ENCODE measurements around the gene NPY5R. TPM values are rescaled to one million over a fixed set of nuclear protein-coding genes. Genes with fewer than 3 reads are reported as not detected.

NPY5R gene
- total and polyA plus RNA-seq, 9 donors, result 0.13 to 0.53 (median 0.31) TPM

GRCh38 chr4:163384434-163384833 is 40.7 kb downstream of the NPY5R start:
- no peaks in the 10 kb centered on the region for H3K4me1 ChIP-seq (ENCODE audit: control insufficient read depth, insufficient read depth, low read length)
- H3K27me3 ChIP-seq (ENCODE audit: control insufficient read depth, insufficient read depth, low read length), result no peaks in the 10 kb centered on the region
- H3K4me3 ChIP-seq (ENCODE audit: low read length), result no peak overlapping the region
- H3K36me3 ChIP-seq (ENCODE audit: control insufficient read depth, insufficient read depth, low read length), result no peaks in the 10 kb centered on the region
- H3K9me3 ChIP-seq (replicated peaks; ENCODE audit: control insufficient read depth, low read depth, low read length), result no peaks in the 10 kb centered on the region
- DNase-seq, result no peak
- H3K27ac ChIP-seq (ENCODE audit: low read length), result no peak overlapping the region
- WGBS (ENCODE audit: insufficient coverage), result no CpG with 5 or more reads among the region's 5 CpGs

GRCh38 chr4:163384926-163385325 is 41.2 kb downstream of the NPY5R start:
- no peaks in the 10 kb centered on the region for H3K27me3 ChIP-seq (ENCODE audit: control insufficient read depth, insufficient read depth, low read length)

GRCh38 chr4:163385466-163385865 is 41.8 kb downstream of the NPY5R start:
- no peak overlapping the region for H3K4me3 ChIP-seq (ENCODE audit: low read length)
- DNase-seq, result no peak
- 57% methylated on average over 1 of the region's 4 CpGs for WGBS (ENCODE audit: insufficient coverage)

More at GRCh38 chr4:163384926-163385325, 41.2 kb downstream of the NPY5R start:
- DNase-seq, result no peak
- no peaks in the 10 kb centered on the region for H3K9me3 ChIP-seq (replicated peaks; ENCODE audit: control insufficient read depth, low read depth, low read length)
- no peak overlapping the region for H3K4me3 ChIP-seq (ENCODE audit: low read length)
- H3K4me1 ChIP-seq (ENCODE audit: control insufficient read depth, insufficient read depth, low read length), result no peaks in the 10 kb centered on the region
- H3K36me3 ChIP-seq (ENCODE audit: control insufficient read depth, insufficient read depth, low read length), result no peaks in the 10 kb centered on the region
- no peak overlapping the region for H3K27ac ChIP-seq (ENCODE audit: low read length)

GRCh38 chr4:163391756-163392155 is 48.1 kb downstream of the NPY5R start:
- Histone ChIP-seq H3K9me3 (replicated peaks; ENCODE audit: control insufficient read depth, low read depth, low read length) (no peaks in the 10 kb centered on the region), H3K4me3 (ENCODE audit: low read length) (no peak overlapping the region), H3K4me1 (ENCODE audit: control insufficient read depth, insufficient read depth, low read length) (no peaks in the 10 kb centered on the region), H3K27me3 (ENCODE audit: control insufficient read depth, insufficient read depth, low read length) (no peaks in the 10 kb centered on the region), H3K27ac (ENCODE audit: low read length) (no peak overlapping the region), H3K36me3 (ENCODE audit: control insufficient read depth, insufficient read depth, low read length) (no peaks in the 10 kb centered on the region)
- no CpG with 5 or more reads among the region's 2 CpGs for WGBS (ENCODE audit: insufficient coverage)
- DNase-seq, result no peak

More at GRCh38 chr4:163385466-163385865, 41.8 kb downstream of the NPY5R start:
- no peaks in the 10 kb centered on the region for H3K27me3 ChIP-seq (ENCODE audit: control insufficient read depth, insufficient read depth, low read length)
- H3K36me3 ChIP-seq (ENCODE audit: control insufficient read depth, insufficient read depth, low read length), result no peaks in the 10 kb centered on the region
- H3K4me1 ChIP-seq (ENCODE audit: control insufficient read depth, insufficient read depth, low read length), result no peaks in the 10 kb centered on the region
- no peak overlapping the region for H3K27ac ChIP-seq (ENCODE audit: low read length)
- no peaks in the 10 kb centered on the region for H3K9me3 ChIP-seq (replicated peaks; ENCODE audit: control insufficient read depth, low read depth, low read length)

- H3K36me3 ChIP-seq (ENCODE audit: control insufficient read depth, insufficient read depth, low read length), result no peaks in the 10 kb centered on the region
- no peak for DNase-seq
- no peaks in the 10 kb centered on the region for H3K4me1 ChIP-seq (ENCODE audit: control insufficient read depth, insufficient read depth, low read length)
- H3K27ac ChIP-seq (ENCODE audit: low read length), result no peak overlapping the region
- H3K4me3 ChIP-seq (ENCODE audit: low read length), result no peak overlapping the region
- WGBS (ENCODE audit: insufficient coverage), result 80% methylated on average over 1 of the region's 4 CpGs
- no peaks in the 10 kb centered on the region for H3K27me3 ChIP-seq (ENCODE audit: control insufficient read depth, insufficient read depth, low read length)
- H3K9me3 ChIP-seq (replicated peaks; ENCODE audit: control insufficient read depth, low read depth, low read length), result no peaks in the 10 kb centered on the region
These were observed 48.6 kb downstream of the NPY5R start for GRCh38 chr4:163392328-163392727.

GRCh38 chr4:163393471-163393870 is 49.8 kb downstream of the NPY5R start:
- H3K27me3 ChIP-seq (ENCODE audit: control insufficient read depth, insufficient read depth, low read length), result no peaks in the 10 kb centered on the region
- no peaks in the 10 kb centered on the region for H3K4me1 ChIP-seq (ENCODE audit: control insufficient read depth, insufficient read depth, low read length)
- H3K27ac ChIP-seq (ENCODE audit: low read length), result no peak overlapping the region
- no peak for DNase-seq
- H3K9me3 ChIP-seq (replicated peaks; ENCODE audit: control insufficient read depth, low read depth, low read length), result no peaks in the 10 kb centered on the region
- WGBS (ENCODE audit: insufficient coverage), result 91% methylated on average over 5 of the region's 6 CpGs
- no peak overlapping the region for H3K4me3 ChIP-seq (ENCODE audit: low read length)
- no peaks in the 10 kb centered on the region for H3K36me3 ChIP-seq (ENCODE audit: control insufficient read depth, insufficient read depth, low read length)

GRCh38 chr4:163395055-163395454 is 51.4 kb downstream of the NPY5R start:
- Histone ChIP-seq H3K27ac (ENCODE audit: low read length) (no peak overlapping the region), H3K9me3 (replicated peaks; ENCODE audit: control insufficient read depth, low read depth, low read length) (no peaks in the 10 kb centered on the region), H3K4me1 (ENCODE audit: control insufficient read depth, insufficient read depth, low read length) (no peaks in the 10 kb centered on the region), H3K36me3 (ENCODE audit: control insufficient read depth, insufficient read depth, low read length) (no peaks in the 10 kb centered on the region), H3K27me3 (ENCODE audit: control insufficient read depth, insufficient read depth, low read length) (no peaks in the 10 kb centered on the region), H3K4me3 (ENCODE audit: low read length) (no peak overlapping the region)
- no peak for DNase-seq

- Histone ChIP-seq H3K27ac (ENCODE audit: low read length) (no peak overlapping the region), H3K4me3 (ENCODE audit: low read length) (no peak overlapping the region)
- WGBS (ENCODE audit: insufficient coverage), result 80% methylated on average over 1 of the region's 5 CpGs
These were observed 52.1 kb downstream of the NPY5R start for GRCh38 chr4:163395758-163396157.

GRCh38 chr4:163398238-163398637 is 54.5 kb downstream of the NPY5R start:
- Histone ChIP-seq H3K36me3 (ENCODE audit: control insufficient read depth, insufficient read depth, low read length) (no peaks in the 10 kb centered on the region), H3K9me3 (replicated peaks; ENCODE audit: control insufficient read depth, low read depth, low read length) (no peaks in the 10 kb centered on the region), H3K27me3 (ENCODE audit: control insufficient read depth, insufficient read depth, low read length) (no peaks in the 10 kb centered on the region), H3K4me1 (ENCODE audit: control insufficient read depth, insufficient read depth, low read length) (no peaks in the 10 kb centered on the region), H3K4me3 (ENCODE audit: low read length) (no peak overlapping the region), H3K27ac (ENCODE audit: low read length) (no peak overlapping the region)
- no peak for DNase-seq

More at GRCh38 chr4:163395758-163396157, 52.1 kb downstream of the NPY5R start:
- Histone ChIP-seq H3K4me1 (ENCODE audit: control insufficient read depth, insufficient read depth, low read length) (no peaks in the 10 kb centered on the region), H3K27me3 (ENCODE audit: control insufficient read depth, insufficient read depth, low read length) (no peaks in the 10 kb centered on the region), H3K36me3 (ENCODE audit: control insufficient read depth, insufficient read depth, low read length) (no peaks in the 10 kb centered on the region), H3K9me3 (replicated peaks; ENCODE audit: control insufficient read depth, low read depth, low read length) (no peaks in the 10 kb centered on the region)
- DNase-seq, result no peak

- no peaks in the 10 kb centered on the region for H3K36me3 ChIP-seq (ENCODE audit: control insufficient read depth, insufficient read depth, low read length)
- H3K4me1 ChIP-seq (ENCODE audit: control insufficient read depth, insufficient read depth, low read length), result no peaks in the 10 kb centered on the region
- no peak overlapping the region for H3K27ac ChIP-seq (ENCODE audit: low read length)
- no CpG with 5 or more reads among the region's 4 CpGs for WGBS (ENCODE audit: insufficient coverage)
- DNase-seq, result no peak
- H3K9me3 ChIP-seq (replicated peaks; ENCODE audit: control insufficient read depth, low read depth, low read length), result no peaks in the 10 kb centered on the region
- H3K27me3 ChIP-seq (ENCODE audit: control insufficient read depth, insufficient read depth, low read length), result no peaks in the 10 kb centered on the region
- H3K4me3 ChIP-seq (ENCODE audit: low read length), result no peak overlapping the region
These were observed 57.2 kb downstream of the NPY5R start for GRCh38 chr4:163400911-163401310.
